Activated naive CD4-positive, alpha-beta T cell treated with anti-CD3 and anti-CD28 coated beads, Interleukin-2, amount 50 U/mL, for 24 hours (primary cell): ENCODE measurements around the gene L3MBTL4.
"Not testable (repeated sequence)": the region's sequence is repeated elsewhere in the genome, so short reads cannot be mapped to it uniquely, and the experiment has no call there.

ENCODE experiments used
- H3K27ac Mint-ChIP-seq: one replicate; pipeline ENCODE4 v1.8.0; 2021; ENCODE audit warnings: mild to moderate bottlenecking, mixed read lengths
- H3K27me3 Mint-ChIP-seq: one replicate; pipeline ENCODE4 v1.8.0; 2021; ENCODE audit warnings: mixed read lengths
- H3K36me3 Mint-ChIP-seq: one replicate; pipeline ENCODE4 v1.8.0; 2021; ENCODE audit warnings: mixed read lengths
- H3K4me1 Mint-ChIP-seq: one replicate; pipeline ENCODE4 v1.8.0; 2021; ENCODE audit warnings: mixed read lengths
- H3K4me3 Mint-ChIP-seq: one replicate; pipeline ENCODE4 v1.8.0; 2021; ENCODE audit warnings: mild to moderate bottlenecking, mixed read lengths
- H3K9me3 Mint-ChIP-seq: one replicate; pipeline ENCODE4 v1.8.0; 2021; ENCODE audit warnings: mixed read lengths

Gene L3MBTL4

GRCh38 chr18:6069103-6069502, 345.6 kb downstream of the L3MBTL4 start:
- H3K4me3 Mint-ChIP-seq, result no peak overlapping the region
- H3K36me3 Mint-ChIP-seq, result no peaks in the 10 kb centered on the region
- H3K4me1 Mint-ChIP-seq, result no peaks in the 10 kb centered on the region
- peaks cover under 1% of the 10 kb centered on the region for H3K9me3 Mint-ChIP-seq
- no peak overlapping the region for H3K27ac Mint-ChIP-seq
- peaks cover 6% of the 10 kb centered on the region for H3K27me3 Mint-ChIP-seq

- H3K36me3 Mint-ChIP-seq, result no peaks in the 10 kb centered on the region
- H3K4me1 Mint-ChIP-seq, result no peaks in the 10 kb centered on the region
- no peak overlapping the region for H3K4me3 Mint-ChIP-seq
- H3K27me3 Mint-ChIP-seq, result no peaks in the 10 kb centered on the region
- H3K27ac Mint-ChIP-seq, result no peak overlapping the region
- H3K9me3 Mint-ChIP-seq, result peaks cover 7% of the 10 kb centered on the region
These were observed 354.6 kb downstream of the L3MBTL4 start for GRCh38 chr18:6060149-6060548.

GRCh38 chr18:6059551-6059950, 355.2 kb downstream of the L3MBTL4 start:
- Mint-ChIP-seq H3K27ac (no peak overlapping the region), H3K4me1 (no peaks in the 10 kb centered on the region), H3K9me3 (peaks cover 7% of the 10 kb centered on the region)

GRCh38 chr18:6058941-6059340, 355.8 kb downstream of the L3MBTL4 start:
- Mint-ChIP-seq H3K27ac (no peak overlapping the region), H3K36me3 (no peaks in the 10 kb centered on the region), H3K9me3 (peaks cover 5% of the 10 kb centered on the region), H3K4me1 (no peaks in the 10 kb centered on the region), H3K27me3 (no peaks in the 10 kb centered on the region), H3K4me3 (no peak overlapping the region)

More at GRCh38 chr18:6059551-6059950, 355.2 kb downstream of the L3MBTL4 start:
- Mint-ChIP-seq H3K4me3 (no peak overlapping the region), H3K27me3 (no peaks in the 10 kb centered on the region), H3K36me3 (no peaks in the 10 kb centered on the region)

GRCh38 chr18:6057604-6058003, 357.1 kb downstream of the L3MBTL4 start:
- no peak overlapping the region for H3K27ac Mint-ChIP-seq
- no peaks in the 10 kb centered on the region for H3K4me1 Mint-ChIP-seq
- H3K4me3 Mint-ChIP-seq, result no peak overlapping the region
- no peaks in the 10 kb centered on the region for H3K36me3 Mint-ChIP-seq
- H3K27me3 Mint-ChIP-seq, result no peaks in the 10 kb centered on the region
- no peaks in the 10 kb centered on the region for H3K9me3 Mint-ChIP-seq

GRCh38 chr18:6056171-6056910, 358.4 kb downstream of the L3MBTL4 start:
- no peak overlapping the region for H3K27ac Mint-ChIP-seq
- no peaks in the 10 kb centered on the region for H3K4me1 Mint-ChIP-seq
- no peaks in the 10 kb centered on the region for H3K36me3 Mint-ChIP-seq
- H3K27me3 Mint-ChIP-seq, result no peaks in the 10 kb centered on the region
- no peak overlapping the region for H3K4me3 Mint-ChIP-seq
- H3K9me3 Mint-ChIP-seq, result no peaks in the 10 kb centered on the region

GRCh38 chr18:6055711-6056110, 359.0 kb downstream of the L3MBTL4 start:
- no peaks in the 10 kb centered on the region for H3K27me3 Mint-ChIP-seq
- H3K4me3 Mint-ChIP-seq, result no peak overlapping the region
- H3K4me1 Mint-ChIP-seq, result no peaks in the 10 kb centered on the region
- no peak overlapping the region for H3K27ac Mint-ChIP-seq
- no peaks in the 10 kb centered on the region for H3K9me3 Mint-ChIP-seq
- no peaks in the 10 kb centered on the region for H3K36me3 Mint-ChIP-seq

- Mint-ChIP-seq H3K27me3 (no peaks in the 10 kb centered on the region), H3K4me3 (no peak overlapping the region), H3K4me1 (no peaks in the 10 kb centered on the region), H3K9me3 (no peaks in the 10 kb centered on the region), H3K36me3 (no peaks in the 10 kb centered on the region), H3K27ac (no peak overlapping the region)
These were observed 360.4 kb downstream of the L3MBTL4 start for GRCh38 chr18:6054256-6054842.

- no peaks in the 10 kb centered on the region for H3K9me3 Mint-ChIP-seq
- no peaks in the 10 kb centered on the region for H3K36me3 Mint-ChIP-seq
- H3K4me3 Mint-ChIP-seq, result no peak overlapping the region
- H3K4me1 Mint-ChIP-seq, result no peaks in the 10 kb centered on the region
- no peak overlapping the region for H3K27ac Mint-ChIP-seq
- no peaks in the 10 kb centered on the region for H3K27me3 Mint-ChIP-seq
These were observed 362.2 kb downstream of the L3MBTL4 start for GRCh38 chr18:6052449-6052913.

GRCh38 chr18:6047596-6047995, 367.1 kb downstream of the L3MBTL4 start:
- H3K27me3 Mint-ChIP-seq, H3K4me3 Mint-ChIP-seq, H3K27ac Mint-ChIP-seq, H3K36me3 Mint-ChIP-seq, H3K4me1 Mint-ChIP-seq, H3K9me3 Mint-ChIP-seq: not testable (repeated sequence)

- Mint-ChIP-seq H3K36me3 (no peaks in the 10 kb centered on the region), H3K9me3 (peaks cover 7% of the 10 kb centered on the region), H3K4me1 (no peaks in the 10 kb centered on the region), H3K27me3 (peaks cover 9% of the 10 kb centered on the region), H3K4me3 (no peak overlapping the region), H3K27ac (no peak overlapping the region)
These were observed 369.9 kb downstream of the L3MBTL4 start for GRCh38 chr18:6044773-6045172.

- H3K4me1 Mint-ChIP-seq, result no peaks in the 10 kb centered on the region
- peaks cover 11% of the 10 kb centered on the region for H3K9me3 Mint-ChIP-seq
- H3K27ac Mint-ChIP-seq, result no peak overlapping the region
- H3K4me3 Mint-ChIP-seq, result no peak overlapping the region
- H3K36me3 Mint-ChIP-seq, result no peaks in the 10 kb centered on the region
- peaks cover 9% of the 10 kb centered on the region for H3K27me3 Mint-ChIP-seq
These were observed 370.4 kb downstream of the L3MBTL4 start for GRCh38 chr18:6044319-6044718.

GRCh38 chr18:6039055-6039454, 375.7 kb downstream of the L3MBTL4 start:
- Mint-ChIP-seq H3K27me3 (peaks cover 6% of the 10 kb centered on the region), H3K4me3 (no peak overlapping the region)

GRCh38 chr18:6031442-6031841, 383.3 kb downstream of the L3MBTL4 start:
- no peak overlapping the region for H3K27ac Mint-ChIP-seq
- H3K9me3 Mint-ChIP-seq, result peaks cover 4% of the 10 kb centered on the region
- peaks cover 2% of the 10 kb centered on the region for H3K27me3 Mint-ChIP-seq
- no peak overlapping the region for H3K4me3 Mint-ChIP-seq
- H3K36me3 Mint-ChIP-seq, result peaks cover 1% of the 10 kb centered on the region
- no peaks in the 10 kb centered on the region for H3K4me1 Mint-ChIP-seq

More at GRCh38 chr18:6039055-6039454, 375.7 kb downstream of the L3MBTL4 start:
- Mint-ChIP-seq H3K9me3 (peaks cover 10% of the 10 kb centered on the region), H3K4me1 (no peaks in the 10 kb centered on the region), H3K27ac (no peak overlapping the region), H3K36me3 (peaks cover 1% of the 10 kb centered on the region)

- Mint-ChIP-seq H3K27me3 (peaks cover 2% of the 10 kb centered on the region), H3K27ac (no peak overlapping the region), H3K4me3 (no peak overlapping the region), H3K9me3 (peaks cover under 1% of the 10 kb centered on the region), H3K4me1 (no peaks in the 10 kb centered on the region), H3K36me3 (no peaks in the 10 kb centered on the region)
These were observed 383.7 kb downstream of the L3MBTL4 start for GRCh38 chr18:6031002-6031401.

- Mint-ChIP-seq H3K9me3 (no peaks in the 10 kb centered on the region), H3K27me3 (peaks cover 2% of the 10 kb centered on the region), H3K4me1 (no peaks in the 10 kb centered on the region), H3K4me3 (no peak overlapping the region), H3K27ac (no peak overlapping the region), H3K36me3 (no peaks in the 10 kb centered on the region)
These were observed 389.9 kb downstream of the L3MBTL4 start for GRCh38 chr18:6024745-6025248.
